ENCODE measurements around the gene KIRREL3. TPM values are rescaled to one million over a fixed set of nuclear protein-coding genes. Genes with fewer than 3 reads are reported as not detected.
A peak's percentile ranks its signal among the peaks of the same experiment; 100 is the strongest.

Gene KIRREL3
- polyA plus RNA-seq, 1 of the 3 experiments (the other 2 are of a cell fraction), result 3.7 TPM

DNA sequence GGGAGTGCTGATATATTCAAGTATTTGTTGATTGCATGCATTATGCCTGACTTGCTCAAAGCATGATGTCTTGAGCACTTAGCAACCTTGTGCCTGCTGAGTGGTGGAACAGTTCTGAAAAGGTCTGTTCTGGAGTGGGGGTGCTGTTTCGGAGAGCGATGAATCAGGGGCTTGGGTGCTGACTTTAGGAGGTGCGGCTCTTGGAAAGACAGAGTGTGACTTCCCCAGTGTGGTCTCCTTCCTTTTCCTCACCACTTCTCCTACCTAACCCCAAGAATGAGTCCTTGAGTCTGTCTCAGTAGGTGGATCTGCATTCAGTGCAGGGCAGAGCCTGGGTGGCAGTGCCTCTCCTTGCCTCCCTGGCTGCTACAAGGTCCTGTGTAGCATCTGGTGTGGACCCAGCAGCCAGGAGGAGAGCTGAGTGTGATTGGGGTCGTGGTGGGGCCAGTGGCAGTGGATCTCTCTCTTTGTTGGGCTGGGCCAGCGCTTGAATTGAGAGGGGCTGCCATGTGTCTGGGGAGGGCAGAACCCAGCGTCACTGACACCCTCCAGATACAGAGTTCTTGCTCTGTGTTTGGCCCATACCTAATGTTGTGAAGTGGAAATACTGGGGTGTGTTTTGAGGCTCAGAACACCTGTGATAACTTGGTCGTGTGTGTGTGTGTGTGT lies 609.1 kb downstream of the KIRREL3 start (continued):
- TF ChIP-seq, protein P1, sequence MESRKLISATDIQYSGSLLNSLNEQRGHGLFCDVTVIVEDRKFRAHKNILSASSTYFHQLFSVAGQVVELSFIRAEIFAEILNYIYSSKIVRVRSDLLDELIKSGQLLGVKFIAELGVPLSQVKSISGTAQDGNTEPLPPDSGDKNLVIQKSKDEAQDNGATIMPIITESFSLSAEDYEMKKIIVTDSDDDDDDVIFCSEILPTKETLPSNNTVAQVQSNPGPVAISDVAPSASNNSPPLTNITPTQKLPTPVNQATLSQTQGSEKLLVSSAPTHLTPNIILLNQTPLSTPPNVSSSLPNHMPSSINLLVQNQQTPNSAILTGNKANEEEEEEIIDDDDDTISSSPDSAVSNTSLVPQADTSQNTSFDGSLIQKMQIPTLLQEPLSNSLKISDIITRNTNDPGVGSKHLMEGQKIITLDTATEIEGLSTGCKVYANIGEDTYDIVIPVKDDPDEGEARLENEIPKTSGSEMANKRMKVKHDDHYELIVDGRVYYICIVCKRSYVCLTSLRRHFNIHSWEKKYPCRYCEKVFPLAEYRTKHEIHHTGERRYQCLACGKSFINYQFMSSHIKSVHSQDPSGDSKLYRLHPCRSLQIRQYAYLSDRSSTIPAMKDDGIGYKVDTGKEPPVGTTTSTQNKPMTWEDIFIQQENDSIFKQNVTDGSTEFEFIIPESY (IDR thresholded peaks at IDR 0.05; ENCODE audit: borderline replicate concordance, low read depth), result no peak
- TF ChIP-seq MEF2A (IDR thresholded peaks at IDR 0.05; ENCODE audit: borderline replicate concordance, low read depth), result no peak

DNA sequence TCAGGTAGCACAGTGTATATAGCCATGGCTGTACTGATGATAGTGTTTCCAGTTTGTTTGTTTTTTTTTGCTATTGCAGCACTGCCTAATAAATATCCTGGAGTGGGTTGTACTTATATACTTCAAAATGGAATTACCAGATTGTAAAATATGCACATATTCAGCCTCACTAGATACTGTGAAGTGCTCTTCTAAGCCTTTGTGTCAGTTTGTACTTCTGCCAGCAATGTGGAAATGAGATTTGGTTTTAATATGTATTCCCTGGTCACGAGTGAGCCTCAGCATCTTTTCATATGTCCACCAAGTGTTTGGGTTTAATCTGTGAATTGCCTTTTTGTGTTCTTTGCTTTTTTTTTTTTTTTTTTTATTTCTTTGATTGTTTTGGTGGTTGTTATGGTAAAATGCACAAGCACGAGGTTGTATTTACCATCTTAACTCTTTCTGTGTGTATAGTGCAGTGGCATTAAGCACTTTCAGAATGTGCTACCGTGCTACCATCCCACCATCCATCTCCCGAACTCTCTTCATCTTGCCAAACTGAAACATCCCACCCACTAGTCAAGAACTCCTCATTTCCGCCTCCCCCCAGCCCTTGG lies 610.2 kb downstream of the KIRREL3 start:
- POLR2A ChIA-PET, result no interaction called here
- H3F3A ChIP-seq (replicated peaks; ENCODE audit: insufficient read depth), result no peaks in the 10 kb centered on the region
- H3K4me3 ChIP-seq (ENCODE audit: low read depth in 2 of 2, low read length in 1 of 2), result no peak overlapping the region

GRCh38 chr11:126387857-126388256 lies 612.7 kb downstream of the KIRREL3 start:
- no peaks in the 10 kb centered on the region for H3K9me2 ChIP-seq
- H3K79me2 ChIP-seq (ENCODE audit: insufficient read depth), result peaks cover 28% of the 10 kb centered on the region; the same call in 1 of the 2 replicates
- no peaks in the 10 kb centered on the region for H3K27me3 ChIP-seq (ENCODE audit: insufficient read depth)
- no peaks in the 10 kb centered on the region for H3K36me3 ChIP-seq (replicated peaks in 1 of 2; ENCODE audit: control insufficient read depth in 1 of 2, insufficient read depth in 2 of 2, low read length in 1 of 2)
- DNase-seq, result no peak
- H3K9ac ChIP-seq, result no peak overlapping the region
- H3F3A ChIP-seq (replicated peaks; ENCODE audit: insufficient read depth), result no peaks in the 10 kb centered on the region
- no peak overlapping the region for H3K4me2 ChIP-seq
- no peaks in the 10 kb centered on the region for H3K9me3 ChIP-seq
- POLR2A ChIA-PET, result no interaction called here
- H3K4me1 ChIP-seq (ENCODE audit: control insufficient read depth in 1 of 2, insufficient read depth in 2 of 2, low read depth in 1 of 2, low read length in 1 of 2), result peaks cover 0 to 40% of the 10 kb centered on the region in 2 experiments; a peak in 1 of 4 replicates
- H3K27ac ChIP-seq (ENCODE audit: low read depth in 2 of 2, low read length in 1 of 2), result no peak overlapping the region
- no peak overlapping the region for H2AFZ ChIP-seq (ENCODE audit: low read depth)
- H3K4me3 ChIP-seq (ENCODE audit: low read depth in 2 of 2, low read length in 1 of 2), result no peak overlapping the region
- TF ChIP-seq RAD21 (IDR thresholded peaks at IDR 0.05; ENCODE audit: low read length) (no peak), ELF1 (IDR thresholded peaks at IDR 0.05) (no peak), NFIC (IDR thresholded peaks at IDR 0.05; ENCODE audit: borderline replicate concordance) (0 out of 2 replicates have a peak, but pooled peaks have one; percentile 14), TEAD4 (IDR thresholded peaks at IDR 0.05; ENCODE audit: borderline replicate concordance, insufficient read depth) (no peak), RFX5 (IDR thresholded peaks at IDR 0.05; ENCODE audit: low read length) (no peak)
- 85% methylated on average over 5 of the region's 5 CpGs for WGBS (ENCODE audit: low lambda C conversion rate)
- CTCF ChIA-PET, result no interaction called here
- no peaks in the 10 kb centered on the region for H4K20me1 ChIP-seq (ENCODE audit: insufficient read depth)

More for the DNA sequence above, 610.2 kb downstream of the KIRREL3 start:
- peaks cover 35% of the 10 kb centered on the region; the same call in 1 of the 2 replicates for H3K79me2 ChIP-seq (ENCODE audit: insufficient read depth)
- H3K4me1 ChIP-seq (ENCODE audit: control insufficient read depth in 1 of 2, insufficient read depth in 2 of 2, low read depth in 1 of 2, low read length in 1 of 2), result peaks cover 0 to 57% of the 10 kb centered on the region in 2 experiments; a peak in 1 of 4 replicates
- TF ChIP-seq YY1 (IDR thresholded peaks at IDR 0.05; ENCODE audit: low read depth) (no peak), PBX3 (IDR thresholded peaks at IDR 0.05) (no peak), CHD2 (IDR thresholded peaks at IDR 0.05; ENCODE audit: low read length, partially characterized antibody) (no peak), MXI1 (IDR thresholded peaks at IDR 0.05; ENCODE audit: low read depth, low read length) (no peak), FOXM1 (IDR thresholded peaks at IDR 0.05; ENCODE audit: low read depth) (no peak), GATA2 (CRISPR knock-in tag; IDR thresholded peaks at IDR 0.05) (no peak), POLR2AphosphoS5 (IDR thresholded peaks at IDR 0.05; ENCODE audit: low read depth, low read length) (no peak)
- no peaks in the 10 kb centered on the region for H4K20me1 ChIP-seq (ENCODE audit: insufficient read depth)
- H3K4me2 ChIP-seq, result no peak overlapping the region
- H3K36me3 ChIP-seq (replicated peaks in 1 of 2; ENCODE audit: control insufficient read depth in 1 of 2, insufficient read depth in 2 of 2, low read length in 1 of 2), result no peaks in the 10 kb centered on the region
- H3K9ac ChIP-seq, result no peak overlapping the region
- no peaks in the 10 kb centered on the region for H3K27me3 ChIP-seq (ENCODE audit: insufficient read depth)
- CTCF ChIA-PET, result interaction anchor here (3.1 kb wide), 1 partner anchor 80 kb away, joined by 11 read pairs; no protein-coding TSS in a partner anchor
- no peaks in the 10 kb centered on the region for H3K9me2 ChIP-seq
- H3K9me3 ChIP-seq, result no peaks in the 10 kb centered on the region
- 78% methylated on average over 5 of the region's 5 CpGs for WGBS (ENCODE audit: low lambda C conversion rate)
- no peak overlapping the region for H3K27ac ChIP-seq (ENCODE audit: low read depth in 2 of 2, low read length in 1 of 2)
- H2AFZ ChIP-seq (ENCODE audit: low read depth), result no peak overlapping the region
- DNase-seq, result no peak

All from SK-N-SH (cell line).